ENCODE measurements around the gene TUBB. TPM values are rescaled to one million over a fixed set of nuclear protein-coding genes. Genes with fewer than 3 reads are reported as not detected.
A peak's percentile ranks its signal among the peaks of the same experiment; 100 is the strongest.

The TUBB gene
- total and polyA plus RNA-seq, 2 donors (not counting 3 experiments of a cell fraction or from before 2014, with no cell fraction given): 1,276 to 1,408 TPM

DNA sequence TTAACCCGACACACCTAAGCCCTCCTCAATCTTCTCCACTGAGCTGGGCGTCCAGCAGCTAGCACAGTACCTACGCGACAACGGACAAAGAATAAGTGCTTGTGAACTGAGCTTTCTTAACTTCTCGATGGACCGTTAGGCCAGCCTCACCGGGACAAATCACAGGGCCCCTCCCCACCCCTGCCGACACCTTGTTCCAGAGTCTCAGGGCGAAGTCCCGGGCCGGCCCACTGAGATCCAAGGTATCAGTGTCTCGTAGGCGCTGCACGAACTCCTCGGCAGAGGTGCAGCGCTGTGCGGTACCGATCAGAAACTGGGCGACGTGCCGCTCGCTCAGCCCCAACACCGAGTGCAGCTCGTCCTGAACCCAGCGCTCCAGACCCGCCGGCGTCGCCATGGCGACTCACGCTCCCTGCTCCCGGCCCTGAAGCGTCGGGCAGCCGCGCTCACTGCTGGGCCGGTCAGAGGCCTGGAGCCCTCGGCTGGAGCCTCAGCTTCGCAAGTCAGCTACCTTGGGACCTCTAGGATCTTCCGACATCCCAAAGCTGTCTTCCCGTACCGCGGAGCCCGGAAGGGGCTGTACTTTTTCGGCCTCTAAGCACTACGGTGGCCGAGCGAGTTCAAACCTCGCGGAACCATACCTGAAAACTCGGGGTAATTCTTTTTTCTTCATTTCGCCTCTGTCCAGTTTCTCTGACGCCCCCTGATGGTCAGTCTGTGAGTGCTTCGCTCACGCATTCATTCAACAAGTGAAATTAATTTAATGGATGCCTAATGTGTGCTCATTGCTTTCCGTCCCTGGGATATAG is 47.5 kb upstream of the TUBB start, which contains the start of gene DHX16:
Gene DHX16, minus strand, starts transcription at position 562 of the 809 bp plus-strand sequence. Its CDS starts 165 bp downstream, at position 397.
- TSS peak; percentile 37 for BruUV-seq (replicated peaks)
- Histone ChIP-seq H3K9ac (replicated peaks; ENCODE audit: extremely low read depth, insufficient read depth, low read length) (peak within 1 kb of the TSS; percentile 72), H3K9me1 (replicated peaks; ENCODE audit: control insufficient read depth, extremely low read depth, insufficient read depth, low read length) (no peaks in the 10 kb centered on the region), H3K79me2 (ENCODE audit: control insufficient read depth, insufficient read depth, low read length) (peaks cover 11% of the 10 kb centered on the region), H3K4me2 (ENCODE audit: insufficient read depth, low read length) (peak within 1 kb of the TSS; percentile 82), H3K36me3 (ENCODE audit: control insufficient read depth in 2 of 2, extremely low read depth in 1 of 2, insufficient read depth in 2 of 2, low read length in 2 of 2) (peaks cover 9 to 24% of the 10 kb centered on the region in 2 experiments), H3K27me3 (ENCODE audit: control insufficient read depth in 2 of 2, insufficient read depth in 2 of 2, low read length in 2 of 2) (no peaks in the 10 kb centered on the region), H4K20me1 (replicated peaks; ENCODE audit: control insufficient read depth, extremely low read depth, insufficient read depth, low read length) (no peaks in the 10 kb centered on the region), H3K9me3 (replicated peaks; ENCODE audit: control insufficient read depth, insufficient read depth, low read length) (no peaks in the 10 kb centered on the region), H3K4me1 (ENCODE audit: control insufficient read depth, extremely low read depth, insufficient read depth, low read length) (peaks cover 6% of the 10 kb centered on the region), H3K27ac (ENCODE audit: insufficient read depth, low read depth, low read length) (peak within 1 kb of the TSS; percentile 11), H3K4me3 (replicated peaks in 1 of 3; ENCODE audit: insufficient read depth in 1 of 3, low read depth in 1 of 3, low read length in 3 of 3) (peak within 1 kb of the TSS; percentile 38 to 82 (median 73)), H2AFZ (ENCODE audit: low read depth, low read length) (peak within 1 kb of the TSS; percentile 58)
- dilution Hi-C loops (cut with MboI; ENCODE audit: extremely low pct_ligation_motif_present, low sequenced_read_pairs): no loop called here
- TF ChIP-seq, protein P1, sequence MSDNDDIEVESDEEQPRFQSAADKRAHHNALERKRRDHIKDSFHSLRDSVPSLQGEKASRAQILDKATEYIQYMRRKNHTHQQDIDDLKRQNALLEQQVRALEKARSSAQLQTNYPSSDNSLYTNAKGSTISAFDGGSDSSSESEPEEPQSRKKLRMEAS (IDR thresholded peaks at IDR 0.05; ENCODE audit: insufficient read depth, insufficient read length): no peak
- TF ChIP-seq POLR2AphosphoS5 (IDR thresholded peaks at IDR 0.05; ENCODE audit: insufficient read depth, low read depth, low read length): peak; percentile 91
- TF ChIP-seq, protein P2, sequence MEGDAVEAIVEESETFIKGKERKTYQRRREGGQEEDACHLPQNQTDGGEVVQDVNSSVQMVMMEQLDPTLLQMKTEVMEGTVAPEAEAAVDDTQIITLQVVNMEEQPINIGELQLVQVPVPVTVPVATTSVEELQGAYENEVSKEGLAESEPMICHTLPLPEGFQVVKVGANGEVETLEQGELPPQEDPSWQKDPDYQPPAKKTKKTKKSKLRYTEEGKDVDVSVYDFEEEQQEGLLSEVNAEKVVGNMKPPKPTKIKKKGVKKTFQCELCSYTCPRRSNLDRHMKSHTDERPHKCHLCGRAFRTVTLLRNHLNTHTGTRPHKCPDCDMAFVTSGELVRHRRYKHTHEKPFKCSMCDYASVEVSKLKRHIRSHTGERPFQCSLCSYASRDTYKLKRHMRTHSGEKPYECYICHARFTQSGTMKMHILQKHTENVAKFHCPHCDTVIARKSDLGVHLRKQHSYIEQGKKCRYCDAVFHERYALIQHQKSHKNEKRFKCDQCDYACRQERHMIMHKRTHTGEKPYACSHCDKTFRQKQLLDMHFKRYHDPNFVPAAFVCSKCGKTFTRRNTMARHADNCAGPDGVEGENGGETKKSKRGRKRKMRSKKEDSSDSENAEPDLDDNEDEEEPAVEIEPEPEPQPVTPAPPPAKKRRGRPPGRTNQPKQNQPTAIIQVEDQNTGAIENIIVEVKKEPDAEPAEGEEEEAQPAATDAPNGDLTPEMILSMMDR (IDR thresholded peaks at IDR 0.05; ENCODE audit: extremely low read depth in 1 of 2, insufficient read depth in 1 of 2, low read depth in 1 of 2, low read length in 2 of 2): peak; percentile 84 to 93
- peak; percentile 85 for TF ChIP-seq POLR2A (IDR thresholded peaks at IDR 0.05; ENCODE audit: low read depth, low read length)
- FAIRE-seq (peak; percentile 99), DNase-seq (ENCODE audit: low read depth, low spot score) (peak; percentile 97)
- ChIA-PET POLR2A (interaction anchor here (1.0 to 1.3 kb wide), 2 partner anchors 9 to 58 kb away, joined by 6 to 17 read pairs; no protein-coding TSS in a partner anchor), CTCF (interaction anchor here (0.7 to 5.6 kb wide), 26 partner anchors 8 to 415 kb away, joined by 3 to 55 read pairs (median 6); partner anchors contain the start of genes ABCF1, MRPS18B, NRM and PRR3)
- intact Hi-C loops (cut with micrococcal nuclease): loop anchor here (1.0 to 5.0 kb wide), 4 partner anchors 25 to 190 kb away; partner anchors contain the start of gene C6orf136
